Caco-2 (cell line): ENCODE measurements around the gene ZFPL1. TPM values are rescaled to one million over a fixed set of nuclear protein-coding genes. Genes with fewer than 3 reads are reported as not detected.

ENCODE experiments used
- BruUV-seq: library from RNA; stranded (reverse); fragments of 400-500 nt; replicated peaks from 2 replicates; lab custom pipeline; 2021; lab: Mats Ljungman, UMichigan
- CTCF ChIA-PET: fragments of 300-600 bp; sonication (Branson Sonifier 250); formaldehyde crosslinking; loops from one replicate; lab custom pipeline; 2022; ENCODE audit warnings: antibody characterized with exemption; lab: Charles Lee
- POLR2A ChIA-PET: fragments of 300-600 bp; sonication (Branson Sonifier 250); formaldehyde crosslinking; loops from one replicate; lab custom pipeline; 2022; ENCODE audit warnings: antibody characterized with exemption; lab: Charles Lee
- DNase-seq, 2 experiments: peaks; one replicate each; pipeline versions ENCODE4 v3.0.0 to v3.0.0-alpha.2; 2020 to 2022
- H3K27me3 ChIP-seq: replicated peaks from 2 replicates; pipeline ENCODE4 v1.6.0; 2011; ENCODE audit warnings: low read length; ENCODE audit not compliant: control insufficient read depth, insufficient read depth
- H3K36me3 ChIP-seq: 2 replicates; pipeline ENCODE4 v1.5.1; 2011; ENCODE audit warnings: low read length; ENCODE audit not compliant: control insufficient read depth, insufficient read depth
- H3K4me1 ChIP-seq: fragments of 250-450 bp; sonication (Bioruptor Pico); 2 replicates; pipeline ENCODE4 v1.5.1; 2020; ENCODE audit warnings: mild to moderate bottlenecking
- H3K4me3 ChIP-seq: 2 replicates; pipeline ENCODE4 v1.5.1; 2011; ENCODE audit warnings: low read depth, mild to moderate bottlenecking, control low read depth, low read length
- H3K9me3 ChIP-seq: fragments of 250-450 bp; sonication (Bioruptor Pico); 2 replicates; pipeline ENCODE4 v1.5.1; 2020; ENCODE audit warnings: mild to moderate bottlenecking, moderate library complexity
- H3K27ac Mint-ChIP-seq: one replicate; pipeline ENCODE4 v1.8.0; 2022; ENCODE audit warnings: mixed read lengths; ENCODE audit not compliant: unreplicated experiment
- H3K27me3 Mint-ChIP-seq: one replicate; pipeline ENCODE4 v1.8.0; 2022; ENCODE audit warnings: mixed read lengths; ENCODE audit not compliant: insufficient read depth, unreplicated experiment
- H3K36me3 Mint-ChIP-seq: one replicate; pipeline ENCODE4 v1.8.0; 2022; ENCODE audit warnings: mild to moderate bottlenecking, mixed read lengths; ENCODE audit not compliant: insufficient read depth, unreplicated experiment
- H3K4me1 Mint-ChIP-seq: one replicate; pipeline ENCODE4 v1.8.0; 2022; ENCODE audit warnings: low read depth, mixed read lengths; ENCODE audit not compliant: unreplicated experiment
- H3K4me3 Mint-ChIP-seq: one replicate; pipeline ENCODE4 v1.8.0; 2022; ENCODE audit warnings: mild to moderate bottlenecking, moderate library complexity, mixed read lengths; ENCODE audit not compliant: unreplicated experiment
- H3K9me3 Mint-ChIP-seq: one replicate; pipeline ENCODE4 v1.8.0; 2022; ENCODE audit warnings: mixed read lengths; ENCODE audit not compliant: unreplicated experiment
- CTCF ChIP-seq, 2 experiments: fragments of 200-600 bp in 1 of 2; IDR thresholded peaks; 1 replicate in 1 of 2; 2 replicates in 1 of 2; pipeline versions ENCODE4 v1.5.1 to v1.8.0; 2011 to 2022; ENCODE audit warnings: antibody characterized with exemption in 1 of 2, control low read depth in 1 of 2, inconsistent platforms in 1 of 2, low read depth in 1 of 2, low read length in 1 of 2, mild to moderate bottlenecking in 1 of 2, moderate library complexity in 1 of 2; ENCODE audit not compliant: insufficient read depth in 1 of 2, severe bottlenecking in 1 of 2, unreplicated experiment in 1 of 2
- intact Hi-C: fragments of 100-400 bp; cut with micrococcal nuclease; formaldehyde crosslinking; loops from one replicate; pipeline ENCODE4 v1.10.0; 2022; ENCODE audit not compliant: unreplicated experiment
- total RNA-seq: library from RNA; stranded (reverse); gene quantifications from 2 replicates; pipeline ENCODE4 v1.2.3, GENCODE V29; 2022

ZFPL1 gene
- total RNA-seq, 1 experiment from 2014 or later = 46.0 TPM

DNA sequence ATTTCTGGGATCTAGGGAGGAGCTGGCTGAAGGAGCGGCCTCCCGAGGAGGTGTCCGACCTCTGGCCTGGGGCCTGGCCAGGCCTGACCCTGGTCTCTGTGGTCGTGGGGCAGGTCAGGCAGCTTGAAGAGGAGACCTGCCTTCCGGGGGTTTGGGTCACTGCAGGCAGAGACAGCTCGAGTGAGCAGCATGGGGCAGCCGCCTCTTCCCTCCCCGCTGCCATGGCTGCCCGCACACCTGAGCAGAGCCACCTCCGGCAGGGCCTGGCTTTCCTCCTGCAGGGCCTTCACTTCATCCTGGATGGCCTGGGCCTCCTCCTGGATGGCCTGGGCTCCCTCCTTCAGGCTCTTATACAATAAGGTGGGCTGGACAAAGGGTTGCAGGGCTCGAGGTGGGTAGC lies 17.7 kb upstream of the ZFPL1 start:
- Histone ChIP-seq H3K9me3 (no peaks in the 10 kb centered on the region), H3K36me3 (no peaks in the 10 kb centered on the region), H3K27me3 (no peaks in the 10 kb centered on the region), H3K4me1 (no peaks in the 10 kb centered on the region), H3K4me3 (no peak overlapping the region)
- TF ChIP-seq CTCF (IDR thresholded peaks at IDR 0.05; ENCODE audit: insufficient read depth in 1 of 2, low read depth in 1 of 2, low read length in 1 of 2, severe bottlenecking in 1 of 2, unreplicated experiment in 1 of 2) = no peak
- intact Hi-C loops = no loop called here
- Mint-ChIP-seq H3K4me3 (no peak overlapping the region), H3K9me3 (no peaks in the 10 kb centered on the region), H3K36me3 (no peaks in the 10 kb centered on the region), H3K4me1 (no peaks in the 10 kb centered on the region), H3K27me3 (no peaks in the 10 kb centered on the region), H3K27ac (no peak overlapping the region)
- ChIA-PET CTCF (interaction anchor here (1.1 kb wide), 1 partner anchor 39 kb away, joined by 3 read pairs; the partner anchor contains the start of gene SNX15), POLR2A (interaction anchor here (0.6 kb wide), 1 partner anchor 116 kb away, joined by 3 read pairs; no protein-coding TSS in a partner anchor)
- no peak for DNase-seq
- no TSS peak for BruUV-seq

GRCh38 chr11:65066805-65067291 lies 17.2 kb upstream of the ZFPL1 start:
- Mint-ChIP-seq H3K4me3 (no peak overlapping the region), H3K36me3 (no peaks in the 10 kb centered on the region), H3K27me3 (no peaks in the 10 kb centered on the region), H3K4me1 (no peaks in the 10 kb centered on the region), H3K27ac (no peak overlapping the region), H3K9me3 (no peaks in the 10 kb centered on the region)
- no TSS peak for BruUV-seq
- Histone ChIP-seq H3K4me3 (no peak overlapping the region), H3K36me3 (no peaks in the 10 kb centered on the region), H3K27me3 (no peaks in the 10 kb centered on the region), H3K4me1 (no peaks in the 10 kb centered on the region), H3K9me3 (no peaks in the 10 kb centered on the region)
- TF ChIP-seq CTCF (IDR thresholded peaks at IDR 0.05; ENCODE audit: insufficient read depth in 1 of 2, low read depth in 1 of 2, low read length in 1 of 2, severe bottlenecking in 1 of 2, unreplicated experiment in 1 of 2) = no peak
- ChIA-PET POLR2A (no interaction called here), CTCF (interaction anchor here (1.1 kb wide), 1 partner anchor 40 kb away, joined by 3 read pairs; the partner anchor contains the start of gene SNX15)
- intact Hi-C loops = no loop called here
- no peak for DNase-seq

- CTCF ChIA-PET = no interaction called here
- H3K4me3 ChIP-seq = no peak overlapping the region
- Mint-ChIP-seq H3K27me3 (no peaks in the 10 kb centered on the region), H3K27ac (no peak overlapping the region), H3K4me1 (no peaks in the 10 kb centered on the region), H3K4me3 (no peak overlapping the region), H3K9me3 (no peaks in the 10 kb centered on the region), H3K36me3 (no peaks in the 10 kb centered on the region)
- POLR2A ChIA-PET = no interaction called here
- no peaks in the 10 kb centered on the region for H3K9me3 ChIP-seq
- no peak for DNase-seq
- TF ChIP-seq CTCF (IDR thresholded peaks at IDR 0.05; ENCODE audit: insufficient read depth in 1 of 2, low read depth in 1 of 2, low read length in 1 of 2, severe bottlenecking in 1 of 2, unreplicated experiment in 1 of 2) = no peak
- no TSS peak for BruUV-seq
- H3K4me1 ChIP-seq = no peaks in the 10 kb centered on the region
- intact Hi-C loops = no loop called here
- no peaks in the 10 kb centered on the region for H3K27me3 ChIP-seq
- no peaks in the 10 kb centered on the region for H3K36me3 ChIP-seq
These were observed 16.6 kb upstream of the ZFPL1 start for GRCh38 chr11:65067446-65067845.
